Natural killer cell (primary cell): ENCODE measurements around the gene STX16. TPM values are rescaled to one million over a fixed set of nuclear protein-coding genes. Genes with fewer than 3 reads are reported as not detected.

Experiments used
- ATAC-seq, 3 donors: fragments of 150-1000 bp in 2 of 3; fragments of 200-7000 bp in 1 of 3; cut with Tn5 transposase; 1 replicate in 1 of 3; 2 replicates in 2 of 3; pipeline ENCODE4 v1.10.0; 2021; ENCODE audit warnings: mild to moderate bottlenecking in 2 of 3, moderate library complexity in 2 of 3
- DNase-seq, 2 donors: peaks; one replicate each; pipeline versions ENCODE4 v3.0.0 to v3.0.0-alpha.2; 2013 to 2021; ENCODE audit warnings: mixed read lengths in 1 of 2
- H3K27ac ChIP-seq: one replicate; pipeline ENCODE4 v1.5.1; 2013; ENCODE audit warnings: mild to moderate bottlenecking, low read length
- H3K27me3 ChIP-seq: one replicate; pipeline ENCODE4 v1.6.1; 2013; ENCODE audit warnings: low read length; ENCODE audit not compliant: control insufficient read depth, insufficient read depth
- H3K36me3 ChIP-seq: one replicate; pipeline ENCODE4 v1.6.1; 2013; ENCODE audit warnings: low read length; ENCODE audit not compliant: control insufficient read depth, insufficient read depth
- H3K4me1 ChIP-seq: one replicate; pipeline ENCODE4 v1.6.1; 2013; ENCODE audit warnings: low read length; ENCODE audit not compliant: control insufficient read depth, insufficient read depth
- H3K4me3 ChIP-seq: one replicate; pipeline ENCODE4 v1.5.1; 2013; ENCODE audit warnings: low read length
- H3K9me3 ChIP-seq: one replicate; pipeline ENCODE4 v1.6.1; 2013; ENCODE audit warnings: low read length; ENCODE audit not compliant: control insufficient read depth, insufficient read depth
- H3K27ac Mint-ChIP-seq, 2 donors: one replicate each; pipeline ENCODE4 v1.8.0; 2022; ENCODE audit warnings: mild to moderate bottlenecking in 2 of 2, mixed read lengths in 2 of 2, moderate library complexity in 1 of 2
- H3K27me3 Mint-ChIP-seq, 2 donors: one replicate each; pipeline ENCODE4 v1.8.0; 2022; ENCODE audit warnings: low read depth in 2 of 2, mixed read lengths in 2 of 2
- H3K36me3 Mint-ChIP-seq: one replicate; pipeline ENCODE4 v1.8.0; 2022; ENCODE audit warnings: mixed read lengths
- H3K4me1 Mint-ChIP-seq, 2 donors: one replicate each; pipeline ENCODE4 v1.8.0; 2022; ENCODE audit warnings: mixed read lengths in 2 of 2
- H3K4me3 Mint-ChIP-seq: one replicate; pipeline ENCODE4 v1.8.0; 2022; ENCODE audit warnings: mild to moderate bottlenecking, moderate library complexity, mixed read lengths
- H3K9me3 Mint-ChIP-seq, 2 donors: one replicate each; pipeline ENCODE4 v1.8.0; 2022; ENCODE audit warnings: mixed read lengths in 2 of 2
- WGBS: methylation state at CpG from one replicate; pipeline ENCODE4 v1.1.7; 2013; ENCODE audit warnings: missing lambda C conversion rate; ENCODE audit not compliant: insufficient coverage; 5-methylcytosine and 5-hydroxymethylcytosine counted together
- intact Hi-C: fragments of 100-400 bp; cut with micrococcal nuclease; formaldehyde crosslinking; loops from one replicate; pipeline ENCODE4 v1.14.2; 2022
- total RNA-seq, 4 donors: library from RNA; stranded (reverse); fragments of 120-200 nt in 1 of 4; gene quantifications; one replicate each; pipeline versions ENCODE4 v1.2.3 to v1.2.4, GENCODE V29; 2013 to 2022
- TF ChIP-seq, protein P1 (sequence below): fragments of 200-600 bp; IDR thresholded peaks from one replicate; pipeline ENCODE4 v1.8.0; 2022; ENCODE audit warnings: antibody characterized with exemption

Gene STX16
- total RNA-seq, 3 donors from 2014 or later (not counting 1 experiment from before 2014, with no cell fraction given): 136 to 146 (median 143) TPM

DNA sequence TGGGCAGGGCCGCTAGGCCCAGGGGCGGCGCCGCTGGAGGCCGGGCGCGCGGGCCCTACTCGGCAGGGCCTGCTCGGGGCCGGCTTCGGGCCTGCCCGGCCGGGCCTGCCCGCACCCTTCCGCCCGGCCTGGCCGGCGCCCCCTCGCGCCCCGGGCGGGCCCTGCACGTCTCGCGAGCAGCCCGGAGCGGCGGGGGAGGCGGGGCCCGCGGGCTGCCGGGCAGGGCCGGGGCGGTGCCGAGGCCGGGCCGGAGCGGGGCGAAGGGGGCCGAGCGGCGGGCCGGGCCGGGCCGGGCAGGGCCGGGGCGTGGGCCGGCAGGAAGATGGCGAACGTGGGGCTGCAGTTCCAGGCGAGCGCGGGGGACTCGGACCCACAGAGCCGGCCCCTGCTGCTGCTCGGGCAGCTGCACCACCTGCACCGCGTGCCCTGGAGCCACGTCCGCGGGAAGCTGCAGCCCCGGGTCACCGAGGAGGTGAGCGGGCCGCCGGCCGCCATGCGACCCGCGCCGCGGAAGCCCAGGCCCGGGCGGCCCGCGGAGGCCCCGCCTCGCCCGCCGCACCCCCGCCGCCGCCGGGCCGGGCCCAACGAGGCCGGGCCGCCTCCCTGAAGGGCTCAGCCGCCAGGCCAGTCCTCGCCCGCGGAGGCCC lies 41.6 kb downstream of the STX16 start, which contains the start of gene NPEPL1:
Gene NPEPL1 (plus strand): TSS at position 222 of the 647 bp plus-strand sequence. CDS start 101 bp downstream, at position 323.
- Histone ChIP-seq H3K36me3 (peaks cover 8% of the 10 kb centered on the region), H3K4me3 (peak within 1 kb of the TSS; percentile 25), H3K4me1 (peaks cover 22% of the 10 kb centered on the region), H3K27me3 (no peaks in the 10 kb centered on the region), H3K9me3 (no peaks in the 10 kb centered on the region), H3K27ac (peak within 1 kb of the TSS; percentile 81)
- WGBS: 3% methylated on average over 93 of the region's 93 CpGs
- TF ChIP-seq, protein P1, sequence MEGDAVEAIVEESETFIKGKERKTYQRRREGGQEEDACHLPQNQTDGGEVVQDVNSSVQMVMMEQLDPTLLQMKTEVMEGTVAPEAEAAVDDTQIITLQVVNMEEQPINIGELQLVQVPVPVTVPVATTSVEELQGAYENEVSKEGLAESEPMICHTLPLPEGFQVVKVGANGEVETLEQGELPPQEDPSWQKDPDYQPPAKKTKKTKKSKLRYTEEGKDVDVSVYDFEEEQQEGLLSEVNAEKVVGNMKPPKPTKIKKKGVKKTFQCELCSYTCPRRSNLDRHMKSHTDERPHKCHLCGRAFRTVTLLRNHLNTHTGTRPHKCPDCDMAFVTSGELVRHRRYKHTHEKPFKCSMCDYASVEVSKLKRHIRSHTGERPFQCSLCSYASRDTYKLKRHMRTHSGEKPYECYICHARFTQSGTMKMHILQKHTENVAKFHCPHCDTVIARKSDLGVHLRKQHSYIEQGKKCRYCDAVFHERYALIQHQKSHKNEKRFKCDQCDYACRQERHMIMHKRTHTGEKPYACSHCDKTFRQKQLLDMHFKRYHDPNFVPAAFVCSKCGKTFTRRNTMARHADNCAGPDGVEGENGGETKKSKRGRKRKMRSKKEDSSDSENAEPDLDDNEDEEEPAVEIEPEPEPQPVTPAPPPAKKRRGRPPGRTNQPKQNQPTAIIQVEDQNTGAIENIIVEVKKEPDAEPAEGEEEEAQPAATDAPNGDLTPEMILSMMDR: no peak
- peak within 1 kb of the TSS; percentile 80 to 86 for H3K27ac Mint-ChIP-seq
- H3K4me1 Mint-ChIP-seq: peaks cover under 1 to 7% of the 10 kb centered on the region in 2 donors
- H3K9me3 Mint-ChIP-seq: no peaks in the 10 kb centered on the region
- intact Hi-C loops: loop anchor here (2.0 to 10.0 kb wide), 2 partner anchors 40 to 458 kb away; no protein-coding TSS in a partner anchor
- H3K36me3 Mint-ChIP-seq: no peaks in the 10 kb centered on the region
- H3K27me3 Mint-ChIP-seq: no peaks in the 10 kb centered on the region
- peak; percentile 73 to 83 for DNase-seq
- ATAC-seq: peak; percentile 94 to 96 (median 96)
- H3K4me3 Mint-ChIP-seq: peak within 1 kb of the TSS; percentile 77

DNA sequence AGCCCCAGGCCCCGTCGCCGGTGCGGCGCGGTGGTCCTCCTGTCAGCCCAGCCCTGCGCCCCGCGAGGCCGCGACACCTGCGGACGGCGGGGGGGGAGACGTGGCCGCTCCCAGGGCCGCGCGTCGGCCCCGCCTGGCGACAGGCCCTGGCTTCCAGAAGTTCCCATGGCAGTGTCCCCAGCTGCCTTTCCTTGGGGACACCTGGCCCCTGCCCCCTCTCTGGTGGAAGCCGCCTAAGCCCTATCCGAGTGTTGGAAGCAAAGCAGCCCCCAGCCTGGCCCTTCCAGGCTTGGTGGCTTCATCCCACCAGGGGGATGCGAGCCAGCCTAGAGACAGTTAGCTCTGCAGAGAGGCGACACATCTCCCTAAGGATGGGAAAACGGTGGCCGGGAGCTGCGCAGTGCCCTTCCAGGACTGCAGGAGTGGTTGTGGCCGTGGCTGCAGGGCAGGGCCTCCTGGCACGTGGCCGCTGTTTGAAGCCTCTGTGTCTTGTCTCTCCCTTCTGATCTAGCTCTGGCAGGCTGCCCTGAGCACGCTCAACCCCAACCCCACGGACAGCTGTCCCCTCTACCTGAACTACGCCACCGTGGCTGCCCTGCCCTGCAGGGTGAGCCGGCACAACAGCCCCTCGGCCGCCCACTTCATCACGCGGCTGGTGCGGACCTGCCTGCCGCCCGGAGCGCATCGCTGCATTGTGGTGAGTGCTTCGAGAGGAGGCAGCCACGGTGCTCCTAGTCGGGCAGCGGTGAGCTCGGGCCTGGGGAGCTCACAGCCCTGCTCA lies 42.3 kb downstream of the STX16 start:
- no peaks in the 10 kb centered on the region for H3K9me3 Mint-ChIP-seq
- peak overlapping the region; percentile 13 to 80 for H3K27ac Mint-ChIP-seq
- peaks cover 5 to 13% of the 10 kb centered on the region in 2 donors for H3K4me1 Mint-ChIP-seq
- H3K27me3 ChIP-seq: no peaks in the 10 kb centered on the region
- TF ChIP-seq, protein P1: no peak
- no peaks in the 10 kb centered on the region for H3K36me3 Mint-ChIP-seq
- H3K4me1 ChIP-seq: peaks cover 22% of the 10 kb centered on the region
- DNase-seq (no peak), ATAC-seq (no peak)
- H3K27me3 Mint-ChIP-seq: no peaks in the 10 kb centered on the region
- H3K4me3 ChIP-seq: peak overlapping the region; percentile 25
- peak overlapping the region; percentile 77 for H3K4me3 Mint-ChIP-seq
- H3K27ac ChIP-seq: peak overlapping the region; percentile 39
- no peaks in the 10 kb centered on the region for H3K9me3 ChIP-seq
- WGBS: 48% methylated on average over 51 of the region's 51 CpGs
- intact Hi-C loops: loop anchor here (2.0 to 10.0 kb wide), 2 partner anchors 41 to 459 kb away; no protein-coding TSS in a partner anchor
- H3K36me3 ChIP-seq: peaks cover 12% of the 10 kb centered on the region

GRCh38 chr20:58694241-58695083 lies 43.4 kb downstream of the STX16 start:
- 97% methylated on average over 33 of the region's 33 CpGs for WGBS
- H3K27ac ChIP-seq: no peak overlapping the region
- H3K4me3 Mint-ChIP-seq: no peak overlapping the region

More at GRCh38 chr20:58694241-58695083, 43.4 kb downstream of the STX16 start:
- TF ChIP-seq, protein P1: no peak
- no peak overlapping the region for H3K27ac Mint-ChIP-seq
- H3K9me3 Mint-ChIP-seq: no peaks in the 10 kb centered on the region
- H3K36me3 ChIP-seq: peaks cover 20% of the 10 kb centered on the region
- H3K4me3 ChIP-seq: no peak overlapping the region
- peaks cover 22% of the 10 kb centered on the region for H3K4me1 ChIP-seq
- no peaks in the 10 kb centered on the region for H3K27me3 Mint-ChIP-seq
- H3K36me3 Mint-ChIP-seq: no peaks in the 10 kb centered on the region
- H3K9me3 ChIP-seq: no peaks in the 10 kb centered on the region
- no peak for DNase-seq
- intact Hi-C loops: loop anchor here (10.0 kb wide), 1 partner anchor 460 kb away; no protein-coding TSS in a partner anchor
- H3K4me1 Mint-ChIP-seq: peaks cover 5 to 13% of the 10 kb centered on the region in 2 donors
- no peaks in the 10 kb centered on the region for H3K27me3 ChIP-seq
- ATAC-seq: no peak
